Adrenal gland (tissue), 5 donors: ENCODE measurements around the gene MAML3.

Source experiments
- CTCF ChIP-seq, 6 experiments: fragments of 450-650 bp in 4 of 6; fragments of 200-600 bp in 2 of 6; sonication (generic) in 1 of 6; IDR thresholded peaks; 1 replicate in 5 of 6; 2 replicates in 1 of 6; pipeline versions ENCODE4 v1.5.1 to v1.8.0; 2016 to 2021; ENCODE audit warnings: antibody characterized with exemption in 6 of 6, mild to moderate bottlenecking in 2 of 6, moderate library complexity in 1 of 6
- POLR2A ChIP-seq, 2 donors: fragments of 450-650 bp; IDR thresholded peaks; one replicate each; pipeline ENCODE4 v1.6.1; 2017; ENCODE audit warnings: antibody characterized with exemption in 2 of 2, mild to moderate bottlenecking in 2 of 2, moderate library complexity in 1 of 2
- donor health status: DM: no; HTN: no; CAD: no.

- TF ChIP-seq CTCF (IDR thresholded peaks at IDR 0.05) (no peak), POLR2A (IDR thresholded peaks at IDR 0.05) (no peak)
These were observed 37.4 kb downstream of the MAML3 start for GRCh38 chr4:140116442-140117104.
